Type B pancreatic cell (in vitro differentiated cells): ENCODE data around the gene ATP13A4. TPM values are rescaled to one million over a fixed set of nuclear protein-coding genes. Genes with fewer than 3 reads are reported as not detected.

Experiments used
- DNase-seq: peaks from one replicate; pipeline ENCODE4 v3.0.0; 2021; ENCODE audit warnings: mixed read lengths; ENCODE audit not compliant: unreplicated experiment; ENCODE audit errors: extremely low spot score
- H3K27ac Mint-ChIP-seq: 2 replicates; pipeline ENCODE4 v1.8.0; 2021; ENCODE audit warnings: mild to moderate bottlenecking, mixed read lengths
- H3K27me3 Mint-ChIP-seq: 2 replicates; pipeline ENCODE4 v1.8.0; 2021; ENCODE audit warnings: mixed read lengths
- H3K36me3 Mint-ChIP-seq: 2 replicates; pipeline ENCODE4 v1.8.0; 2021; ENCODE audit warnings: mixed read lengths
- H3K4me1 Mint-ChIP-seq: one replicate; pipeline ENCODE4 v1.8.0; 2021; ENCODE audit warnings: mixed read lengths; ENCODE audit not compliant: unreplicated experiment
- H3K4me3 Mint-ChIP-seq: 2 replicates; pipeline ENCODE4 v1.8.0; 2021; ENCODE audit warnings: mild to moderate bottlenecking, mixed read lengths
- H3K9me3 Mint-ChIP-seq: 2 replicates; pipeline ENCODE4 v1.8.0; 2021; ENCODE audit warnings: mixed read lengths
- total RNA-seq: library from RNA; stranded (reverse); gene quantifications from 2 replicates; pipeline ENCODE4 v1.2.1, GENCODE V29; 2021; ENCODE audit warnings: low replicate concordance
- TF ChIP-seq, protein P1 (sequence below): fragments of 200-600 bp; sonication (generic); conservative IDR thresholded peaks from 2 replicates; pipeline ENCODE4 v1.5.0; 2021; ENCODE audit warnings: antibody characterized with exemption, mild to moderate bottlenecking

The ATP13A4 gene
- total RNA-seq, 1 donor from 2014 or later, result 10.2 TPM

GRCh38 chr3:193416629-193417028, 138.1 kb downstream of the ATP13A4 start:
- H3K36me3 Mint-ChIP-seq, result peaks cover 12% of the 10 kb centered on the region
- H3K27me3 Mint-ChIP-seq, result no peaks in the 10 kb centered on the region
- H3K4me3 Mint-ChIP-seq, result no peak overlapping the region
- peaks cover 21% of the 10 kb centered on the region for H3K9me3 Mint-ChIP-seq
- TF ChIP-seq, protein P1, sequence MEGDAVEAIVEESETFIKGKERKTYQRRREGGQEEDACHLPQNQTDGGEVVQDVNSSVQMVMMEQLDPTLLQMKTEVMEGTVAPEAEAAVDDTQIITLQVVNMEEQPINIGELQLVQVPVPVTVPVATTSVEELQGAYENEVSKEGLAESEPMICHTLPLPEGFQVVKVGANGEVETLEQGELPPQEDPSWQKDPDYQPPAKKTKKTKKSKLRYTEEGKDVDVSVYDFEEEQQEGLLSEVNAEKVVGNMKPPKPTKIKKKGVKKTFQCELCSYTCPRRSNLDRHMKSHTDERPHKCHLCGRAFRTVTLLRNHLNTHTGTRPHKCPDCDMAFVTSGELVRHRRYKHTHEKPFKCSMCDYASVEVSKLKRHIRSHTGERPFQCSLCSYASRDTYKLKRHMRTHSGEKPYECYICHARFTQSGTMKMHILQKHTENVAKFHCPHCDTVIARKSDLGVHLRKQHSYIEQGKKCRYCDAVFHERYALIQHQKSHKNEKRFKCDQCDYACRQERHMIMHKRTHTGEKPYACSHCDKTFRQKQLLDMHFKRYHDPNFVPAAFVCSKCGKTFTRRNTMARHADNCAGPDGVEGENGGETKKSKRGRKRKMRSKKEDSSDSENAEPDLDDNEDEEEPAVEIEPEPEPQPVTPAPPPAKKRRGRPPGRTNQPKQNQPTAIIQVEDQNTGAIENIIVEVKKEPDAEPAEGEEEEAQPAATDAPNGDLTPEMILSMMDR, result no peak
- H3K4me1 Mint-ChIP-seq, result no peaks in the 10 kb centered on the region
- H3K27ac Mint-ChIP-seq, result no peak overlapping the region
- no peak for DNase-seq

- Mint-ChIP-seq H3K27me3 (no peaks in the 10 kb centered on the region), H3K4me1 (no peaks in the 10 kb centered on the region)
- TF ChIP-seq, protein P1, result no peak
Observed at GRCh38 chr3:193407688-193408087, 147.0 kb downstream of the ATP13A4 start.

GRCh38 chr3:193407112-193407511, 147.6 kb downstream of the ATP13A4 start:
- Mint-ChIP-seq H3K4me1 (no peaks in the 10 kb centered on the region), H3K9me3 (no peaks in the 10 kb centered on the region), H3K27me3 (no peaks in the 10 kb centered on the region), H3K36me3 (no peaks in the 10 kb centered on the region), H3K27ac (no peak overlapping the region), H3K4me3 (no peak overlapping the region)
- no peak for DNase-seq
- TF ChIP-seq, protein P1, result no peak

More at GRCh38 chr3:193407688-193408087, 147.0 kb downstream of the ATP13A4 start:
- H3K36me3 Mint-ChIP-seq, result no peaks in the 10 kb centered on the region
- no peaks in the 10 kb centered on the region for H3K9me3 Mint-ChIP-seq
- H3K27ac Mint-ChIP-seq, result no peak overlapping the region
- DNase-seq, result no peak
- H3K4me3 Mint-ChIP-seq, result no peak overlapping the region

GRCh38 chr3:193403307-193403706, 151.4 kb downstream of the ATP13A4 start:
- H3K27ac Mint-ChIP-seq, result no peak overlapping the region
- H3K9me3 Mint-ChIP-seq, result no peaks in the 10 kb centered on the region
- no peak overlapping the region for H3K4me3 Mint-ChIP-seq
- no peak for DNase-seq
- no peaks in the 10 kb centered on the region for H3K4me1 Mint-ChIP-seq
- TF ChIP-seq, protein P1, result no peak
- peaks cover 2% of the 10 kb centered on the region for H3K27me3 Mint-ChIP-seq
- no peaks in the 10 kb centered on the region for H3K36me3 Mint-ChIP-seq

DNA sequence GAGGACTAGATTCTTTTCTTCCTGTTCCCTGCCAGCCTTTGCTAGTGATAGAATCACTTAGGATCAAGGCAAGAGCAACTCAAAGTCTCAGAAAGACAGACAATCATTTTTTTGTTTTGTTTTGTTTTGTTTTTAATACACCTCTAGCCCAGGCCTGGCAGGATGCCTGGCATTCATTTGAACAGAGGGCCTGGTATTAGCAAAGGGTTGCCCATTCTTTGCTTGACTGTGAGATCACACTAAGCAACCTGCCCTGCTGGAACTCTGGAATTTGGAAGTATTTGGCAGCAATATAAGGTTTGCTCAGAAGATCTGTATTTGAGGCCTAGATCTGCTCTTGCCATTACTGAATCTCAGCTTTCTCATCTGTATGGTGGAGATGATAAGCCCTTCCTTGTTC, 154.4 kb downstream of the ATP13A4 start:
- Mint-ChIP-seq H3K4me3 (no peak overlapping the region), H3K36me3 (no peaks in the 10 kb centered on the region), H3K27me3 (peaks cover 2% of the 10 kb centered on the region), H3K27ac (no peak overlapping the region), H3K9me3 (no peaks in the 10 kb centered on the region), H3K4me1 (no peaks in the 10 kb centered on the region)
- DNase-seq, result no peak
- TF ChIP-seq, protein P1, result no peak
